ENCODE data around the gene PLAU. TPM values are rescaled to one million over a fixed set of nuclear protein-coding genes. Genes with fewer than 3 reads are reported as not detected.
"Not testable (repeated sequence)": the region's sequence is repeated elsewhere in the genome, so short reads cannot be mapped to it uniquely, and the experiment has no call there.

PLAU gene
- total RNA-seq, 1 donor from 2014 or later, result 112 TPM

DNA sequence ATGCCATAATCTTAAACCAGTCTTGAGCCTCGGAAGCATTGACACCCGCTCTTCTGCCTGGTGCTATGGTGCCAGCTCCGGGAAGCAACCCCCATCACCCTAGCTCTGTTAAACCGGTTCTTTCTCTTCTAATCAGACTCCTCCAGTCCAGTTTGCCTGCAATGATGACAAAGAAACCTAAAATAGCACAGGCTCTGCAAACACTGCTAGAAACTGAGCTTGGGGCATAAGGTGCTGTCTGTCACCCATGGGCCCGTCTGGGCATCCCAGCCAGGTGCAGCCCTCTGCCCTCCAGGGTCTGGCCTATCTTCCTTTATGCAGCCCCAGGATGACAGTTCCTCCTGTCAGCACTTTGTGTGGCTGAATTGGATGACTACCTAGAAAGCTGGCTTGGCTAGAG, 22.4 kb upstream of the PLAU start:
- DNase-seq (ENCODE audit: extremely low spot score, unreplicated experiment), result no peak
- Mint-ChIP-seq H3K27ac (ENCODE audit: unreplicated experiment) (peak overlapping the region; percentile 94), H3K4me1 (ENCODE audit: unreplicated experiment) (peaks cover 75% of the 10 kb centered on the region), H3K4me3 (ENCODE audit: unreplicated experiment) (no peak overlapping the region), H3K9me3 (ENCODE audit: unreplicated experiment) (no peaks in the 10 kb centered on the region), H3K27me3 (ENCODE audit: unreplicated experiment) (no peaks in the 10 kb centered on the region), H3K36me3 (ENCODE audit: unreplicated experiment) (no peaks in the 10 kb centered on the region)
- TF ChIP-seq, protein P1, sequence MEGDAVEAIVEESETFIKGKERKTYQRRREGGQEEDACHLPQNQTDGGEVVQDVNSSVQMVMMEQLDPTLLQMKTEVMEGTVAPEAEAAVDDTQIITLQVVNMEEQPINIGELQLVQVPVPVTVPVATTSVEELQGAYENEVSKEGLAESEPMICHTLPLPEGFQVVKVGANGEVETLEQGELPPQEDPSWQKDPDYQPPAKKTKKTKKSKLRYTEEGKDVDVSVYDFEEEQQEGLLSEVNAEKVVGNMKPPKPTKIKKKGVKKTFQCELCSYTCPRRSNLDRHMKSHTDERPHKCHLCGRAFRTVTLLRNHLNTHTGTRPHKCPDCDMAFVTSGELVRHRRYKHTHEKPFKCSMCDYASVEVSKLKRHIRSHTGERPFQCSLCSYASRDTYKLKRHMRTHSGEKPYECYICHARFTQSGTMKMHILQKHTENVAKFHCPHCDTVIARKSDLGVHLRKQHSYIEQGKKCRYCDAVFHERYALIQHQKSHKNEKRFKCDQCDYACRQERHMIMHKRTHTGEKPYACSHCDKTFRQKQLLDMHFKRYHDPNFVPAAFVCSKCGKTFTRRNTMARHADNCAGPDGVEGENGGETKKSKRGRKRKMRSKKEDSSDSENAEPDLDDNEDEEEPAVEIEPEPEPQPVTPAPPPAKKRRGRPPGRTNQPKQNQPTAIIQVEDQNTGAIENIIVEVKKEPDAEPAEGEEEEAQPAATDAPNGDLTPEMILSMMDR (IDR thresholded peaks at IDR 0.05), result no peak

DNA sequence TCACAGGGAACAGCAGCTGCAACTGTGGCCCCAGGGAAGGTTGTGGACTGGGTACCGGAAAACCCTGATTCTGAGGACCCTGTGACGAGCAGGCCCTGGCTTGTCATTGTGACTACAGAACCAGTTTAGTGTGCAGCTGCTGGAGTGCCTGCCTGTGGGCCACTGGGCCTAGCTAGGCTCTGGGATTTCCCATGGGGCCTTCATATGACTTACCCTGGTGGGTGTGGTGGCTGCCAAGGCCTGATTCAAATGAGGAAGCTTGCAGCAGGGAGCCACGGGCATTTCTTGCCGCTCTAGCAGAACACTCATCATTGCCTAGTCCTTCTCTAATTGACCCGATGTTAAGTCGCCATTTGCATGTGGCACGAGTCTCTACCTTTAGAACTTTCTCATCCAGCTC, 21.9 kb upstream of the PLAU start:
- no peak for DNase-seq (ENCODE audit: extremely low spot score, unreplicated experiment)

DNA sequence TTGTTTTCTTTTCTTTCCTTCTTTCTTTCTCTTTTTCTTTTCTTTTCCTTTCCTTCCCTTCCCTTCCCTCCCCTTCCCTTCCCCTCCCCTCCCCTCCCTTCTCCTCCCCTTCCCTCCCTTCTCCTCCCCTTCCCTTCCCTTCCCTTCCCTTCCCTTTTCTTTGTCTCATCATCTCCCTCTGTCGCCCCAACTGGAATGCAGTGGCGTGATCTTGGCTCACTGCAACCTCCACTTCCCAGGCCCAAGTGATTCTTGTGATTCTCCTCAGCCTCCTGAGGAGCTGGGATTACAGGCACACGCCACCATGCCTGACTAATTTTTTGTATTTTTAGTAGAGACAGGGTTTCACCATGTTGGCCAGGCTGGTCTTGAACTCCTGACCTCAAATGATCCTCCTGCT, 21.5 kb upstream of the PLAU start:
- not testable (repeated sequence) for H3K4me3 Mint-ChIP-seq (ENCODE audit: unreplicated experiment); DNase-seq (ENCODE audit: extremely low spot score, unreplicated experiment); H3K9me3 Mint-ChIP-seq (ENCODE audit: unreplicated experiment); H3K27me3 Mint-ChIP-seq (ENCODE audit: unreplicated experiment); H3K36me3 Mint-ChIP-seq (ENCODE audit: unreplicated experiment)
- Mint-ChIP-seq H3K4me1 (ENCODE audit: unreplicated experiment) (peaks cover 84% of the 10 kb centered on the region), H3K27ac (ENCODE audit: unreplicated experiment) (peak overlapping the region; percentile 94)

More for the DNA sequence above, 21.9 kb upstream of the PLAU start:
- Mint-ChIP-seq H3K27ac (ENCODE audit: unreplicated experiment) (peak overlapping the region; percentile 94), H3K4me1 (ENCODE audit: unreplicated experiment) (peaks cover 80% of the 10 kb centered on the region), H3K27me3 (ENCODE audit: unreplicated experiment) (no peaks in the 10 kb centered on the region), H3K9me3 (ENCODE audit: unreplicated experiment) (no peaks in the 10 kb centered on the region), H3K4me3 (ENCODE audit: unreplicated experiment) (no peak overlapping the region), H3K36me3 (ENCODE audit: unreplicated experiment) (no peaks in the 10 kb centered on the region)
- TF ChIP-seq, protein P1 (IDR thresholded peaks at IDR 0.05), result no peak

DNA sequence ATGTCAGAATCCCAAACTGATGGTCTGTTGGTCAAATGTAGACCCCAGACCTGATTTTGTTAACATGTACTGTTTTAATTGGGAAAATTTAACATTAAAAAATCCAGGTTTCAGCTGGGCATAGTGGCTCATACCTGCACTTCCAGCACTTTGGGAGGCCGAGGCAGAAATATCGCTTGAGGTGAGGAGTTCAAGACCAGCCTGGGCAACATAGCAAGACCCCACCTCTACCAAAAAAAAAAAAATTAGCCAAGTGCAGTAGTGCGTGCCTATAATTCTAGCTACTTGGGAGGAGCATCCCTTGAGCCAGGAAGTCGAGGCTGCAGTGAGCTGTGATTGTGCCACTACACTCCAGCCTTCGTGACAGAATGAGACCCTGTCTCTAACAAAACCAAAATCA, 20.7 kb upstream of the PLAU start:
- Mint-ChIP-seq H3K4me1 (ENCODE audit: unreplicated experiment) (peaks cover 92% of the 10 kb centered on the region), H3K27ac (ENCODE audit: unreplicated experiment) (peak overlapping the region; percentile 94), H3K4me3 (ENCODE audit: unreplicated experiment) (no peak overlapping the region), H3K9me3 (ENCODE audit: unreplicated experiment) (no peaks in the 10 kb centered on the region), H3K36me3 (ENCODE audit: unreplicated experiment) (no peaks in the 10 kb centered on the region), H3K27me3 (ENCODE audit: unreplicated experiment) (no peaks in the 10 kb centered on the region)
- TF ChIP-seq, protein P1 (IDR thresholded peaks at IDR 0.05), result no peak
- no peak for DNase-seq (ENCODE audit: extremely low spot score, unreplicated experiment)

DNA sequence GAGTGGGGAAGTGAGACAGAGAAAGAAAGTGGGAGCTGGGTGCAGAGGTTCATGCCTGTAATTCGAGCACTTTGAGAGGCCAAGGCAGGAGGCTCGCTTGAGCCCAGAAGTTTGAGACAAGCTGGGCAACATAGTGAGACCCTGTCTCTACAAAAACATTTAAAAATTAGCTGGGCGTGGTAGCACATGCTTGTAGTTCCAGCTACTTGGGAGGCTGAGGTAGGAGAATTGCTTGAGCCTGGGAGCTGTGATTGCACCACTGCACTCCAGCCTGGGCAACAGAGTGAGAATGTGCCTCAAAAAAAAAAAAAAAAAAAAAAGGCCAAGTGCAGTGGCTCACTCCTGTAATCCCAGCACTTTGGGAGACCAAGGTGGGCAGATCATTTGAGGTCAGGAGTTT, 20.1 kb upstream of the PLAU start:
- DNase-seq (ENCODE audit: extremely low spot score, unreplicated experiment); H3K27me3 Mint-ChIP-seq (ENCODE audit: unreplicated experiment); H3K4me3 Mint-ChIP-seq (ENCODE audit: unreplicated experiment); H3K9me3 Mint-ChIP-seq (ENCODE audit: unreplicated experiment); H3K36me3 Mint-ChIP-seq (ENCODE audit: unreplicated experiment): not testable (repeated sequence)
- Mint-ChIP-seq H3K4me1 (ENCODE audit: unreplicated experiment) (peaks cover 95% of the 10 kb centered on the region), H3K27ac (ENCODE audit: unreplicated experiment) (peak overlapping the region; percentile 94)

DNA sequence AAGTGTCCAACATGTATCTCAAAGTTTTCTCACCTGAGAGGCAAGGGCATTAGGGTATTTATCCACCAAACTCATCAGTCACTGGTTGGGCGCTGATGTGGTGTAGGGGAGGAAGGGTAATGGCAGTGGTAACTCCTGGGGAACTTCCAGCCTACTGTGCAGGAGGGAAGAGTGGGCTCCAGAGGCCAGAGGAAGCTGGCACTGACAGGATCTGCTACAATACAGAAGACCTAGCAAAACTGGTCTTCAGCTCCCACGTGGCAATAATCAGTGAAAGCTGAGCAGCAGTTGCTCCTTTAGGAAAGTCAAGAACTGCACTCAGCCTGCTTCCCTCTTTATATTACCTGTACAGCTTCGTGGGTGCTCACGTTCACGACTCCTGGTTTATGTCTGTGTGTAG, 19.4 kb upstream of the PLAU start:
- no peaks in the 10 kb centered on the region for H3K36me3 Mint-ChIP-seq (ENCODE audit: unreplicated experiment)
- peaks cover 88% of the 10 kb centered on the region for H3K4me1 Mint-ChIP-seq (ENCODE audit: unreplicated experiment)
- H3K27ac Mint-ChIP-seq (ENCODE audit: unreplicated experiment), result peak overlapping the region; percentile 94
- TF ChIP-seq, protein P1 (IDR thresholded peaks at IDR 0.05), result no peak
- no peak overlapping the region for H3K4me3 Mint-ChIP-seq (ENCODE audit: unreplicated experiment)
- no peaks in the 10 kb centered on the region for H3K27me3 Mint-ChIP-seq (ENCODE audit: unreplicated experiment)
- DNase-seq (ENCODE audit: extremely low spot score, unreplicated experiment), result no peak
- H3K9me3 Mint-ChIP-seq (ENCODE audit: unreplicated experiment), result no peaks in the 10 kb centered on the region
